Measurements from ENCODE around the gene NPAS3.

- TF ChIP-seq EZH2 (IDR thresholded peaks at IDR 0.05; ENCODE audit: borderline replicate concordance, low read depth, low read length, severe bottlenecking) (no peak), CTCF (IDR thresholded peaks at IDR 0.05; ENCODE audit: borderline replicate concordance, extremely low read depth, low read length, poor library complexity, severe bottlenecking) (no peak)
These were observed 290.7 kb downstream of the NPAS3 start for GRCh38 chr14:33229269-33229929.

Data from DND-41 (cell line).